Astrocyte (in vitro differentiated cells and primary cell): ENCODE results near the gene PTPRF. TPM values are rescaled to one million over a fixed set of nuclear protein-coding genes. Genes with fewer than 3 reads are reported as not detected.

Source experiments
- DNase-seq: peaks from one replicate; pipeline ENCODE4 v3.0.0-alpha.2; 2010; ENCODE audit warnings: low read depth
- FAIRE-seq: peaks from 2 replicates; lab custom pipeline; 2011; peaks lifted over from hg19 to GRCh38; lab: Jason Lieb, UNC
- H2AFZ ChIP-seq: 2 replicates; pipeline ENCODE4 v1.6.0; 2012; ENCODE audit warnings: low read depth, low read length, inconsistent platforms
- H3K27ac ChIP-seq: 2 replicates; pipeline ENCODE4 v1.5.1; 2011; ENCODE audit warnings: low read depth, low read length, inconsistent platforms
- H3K27me3 ChIP-seq: 2 replicates; pipeline ENCODE4 v1.6.0; 2011; ENCODE audit warnings: low read length, inconsistent platforms; ENCODE audit not compliant: insufficient read depth
- H3K36me3 ChIP-seq: 2 replicates; pipeline ENCODE4 v1.5.1; 2011; ENCODE audit warnings: low read length, inconsistent platforms; ENCODE audit not compliant: insufficient read depth
- H3K4me1 ChIP-seq: 2 replicates; pipeline ENCODE4 v1.5.1; 2011; ENCODE audit warnings: low read length, inconsistent platforms; ENCODE audit not compliant: insufficient read depth
- H3K4me2 ChIP-seq: 2 replicates; pipeline ENCODE4 v1.6.0; 2012; ENCODE audit warnings: low read length, inconsistent platforms
- H3K4me3 ChIP-seq: 2 replicates; pipeline ENCODE4 v1.5.1; 2011; ENCODE audit warnings: low read depth, mild to moderate bottlenecking, low read length, inconsistent platforms; ENCODE audit not compliant: insufficient read depth
- H3K79me2 ChIP-seq: 2 replicates; pipeline ENCODE4 v1.6.0; 2012; ENCODE audit warnings: mild to moderate bottlenecking, low read length, inconsistent platforms; ENCODE audit not compliant: insufficient read depth
- H3K9ac ChIP-seq: 2 replicates; pipeline ENCODE4 v1.6.0; 2012; ENCODE audit warnings: mild to moderate bottlenecking, low read length, inconsistent platforms
- H3K9me3 ChIP-seq: 2 replicates; pipeline ENCODE4 v1.5.1; 2012; ENCODE audit warnings: low read depth, mild to moderate bottlenecking, low read length, inconsistent platforms; ENCODE audit not compliant: insufficient read depth
- H4K20me1 ChIP-seq: 2 replicates; pipeline ENCODE4 v1.6.0; 2012; ENCODE audit warnings: low read length, inconsistent platforms; ENCODE audit not compliant: insufficient read depth
- H3K27ac Mint-ChIP-seq: one replicate; pipeline ENCODE4 v1.8.0; 2021; ENCODE audit warnings: mild to moderate bottlenecking, mixed read lengths; ENCODE audit not compliant: unreplicated experiment
- H3K27me3 Mint-ChIP-seq: one replicate; pipeline ENCODE4 v1.8.0; 2021; ENCODE audit warnings: low read depth, mixed read lengths; ENCODE audit not compliant: unreplicated experiment
- H3K36me3 Mint-ChIP-seq: one replicate; pipeline ENCODE4 v1.8.0; 2021; ENCODE audit warnings: low read depth, mixed read lengths; ENCODE audit not compliant: unreplicated experiment
- H3K4me1 Mint-ChIP-seq: one replicate; pipeline ENCODE4 v1.8.0; 2021; ENCODE audit warnings: low read depth, mixed read lengths; ENCODE audit not compliant: unreplicated experiment
- H3K4me3 Mint-ChIP-seq: one replicate; pipeline ENCODE4 v1.8.0; 2021; ENCODE audit warnings: mild to moderate bottlenecking, moderate library complexity, mixed read lengths; ENCODE audit not compliant: unreplicated experiment
- H3K9me3 Mint-ChIP-seq: one replicate; pipeline ENCODE4 v1.8.0; 2021; ENCODE audit warnings: mild to moderate bottlenecking, mixed read lengths; ENCODE audit not compliant: unreplicated experiment
- CTCF ChIP-seq: IDR thresholded peaks from 2 replicates; pipeline ENCODE4 v1.5.1; 2011; ENCODE audit warnings: low read depth, mild to moderate bottlenecking, inconsistent platforms, low read length, moderate library complexity; ENCODE audit not compliant: insufficient read depth
- EZH2 ChIP-seq: IDR thresholded peaks from 2 replicates; pipeline ENCODE4 v1.6.1; 2012; ENCODE audit warnings: mild to moderate bottlenecking, low read length, inconsistent platforms; ENCODE audit not compliant: insufficient read depth
- total RNA-seq: library from RNA; stranded (reverse); gene quantifications from 2 replicates; pipeline ENCODE4 v1.2.1, GENCODE V29; 2021

The PTPRF gene
- total RNA-seq, 1 donor from 2014 or later: 275 TPM

GRCh38 chr1:43592051-43592665 is 61.5 kb downstream of the PTPRF start:
- DNase-seq (no peak), FAIRE-seq (no peak)
- Mint-ChIP-seq H3K27ac (no peak overlapping the region), H3K4me1 (peaks cover 5% of the 10 kb centered on the region), H3K4me3 (no peak overlapping the region), H3K36me3 (peaks cover 16% of the 10 kb centered on the region), H3K9me3 (no peaks in the 10 kb centered on the region), H3K27me3 (no peaks in the 10 kb centered on the region)
- no peaks in the 10 kb centered on the region for H3K27me3 ChIP-seq
- H3K9me3 ChIP-seq: no peaks in the 10 kb centered on the region
- no peaks in the 10 kb centered on the region for H3K4me1 ChIP-seq
- H2AFZ ChIP-seq: no peak overlapping the region
- H3K36me3 ChIP-seq: peaks cover 3% of the 10 kb centered on the region
- peaks cover 14% of the 10 kb centered on the region for H4K20me1 ChIP-seq
- TF ChIP-seq EZH2: no peak
- no peak for TF ChIP-seq CTCF
- H3K79me2 ChIP-seq: no peaks in the 10 kb centered on the region
- H3K27ac ChIP-seq: no peak overlapping the region
- H3K4me2 ChIP-seq: no peak overlapping the region
- H3K4me3 ChIP-seq: no peak overlapping the region
- H3K9ac ChIP-seq: no peak overlapping the region

- no peak overlapping the region for H3K4me3 Mint-ChIP-seq
Measured at GRCh38 chr1:43592974-43593683, 62.4 kb downstream of the PTPRF start.

More at GRCh38 chr1:43592974-43593683, 62.4 kb downstream of the PTPRF start:
- FAIRE-seq: no peak
- H3K4me3 ChIP-seq: no peak overlapping the region
- H3K36me3 ChIP-seq: peaks cover 3% of the 10 kb centered on the region
- no peak overlapping the region for H3K27ac ChIP-seq
- Mint-ChIP-seq H3K27ac (peak overlapping the region; percentile 68), H3K36me3 (peaks cover 16% of the 10 kb centered on the region), H3K4me1 (no peaks in the 10 kb centered on the region), H3K9me3 (no peaks in the 10 kb centered on the region), H3K27me3 (no peaks in the 10 kb centered on the region)
- DNase-seq: no peak
- no peak overlapping the region for H3K4me2 ChIP-seq
- TF ChIP-seq EZH2: no peak
- TF ChIP-seq CTCF: no peak
- H3K79me2 ChIP-seq: no peaks in the 10 kb centered on the region
- no peak overlapping the region for H2AFZ ChIP-seq
- no peak overlapping the region for H3K9ac ChIP-seq
- no peaks in the 10 kb centered on the region for H3K4me1 ChIP-seq
- H3K9me3 ChIP-seq: no peaks in the 10 kb centered on the region
- no peaks in the 10 kb centered on the region for H3K27me3 ChIP-seq
- H4K20me1 ChIP-seq: peaks cover 11% of the 10 kb centered on the region
